A673 (cell line): ENCODE measurements around the gene IQSEC2. TPM values are rescaled to one million over a fixed set of nuclear protein-coding genes. Genes with fewer than 3 reads are reported as not detected.

Experiments
- BruUV-seq: library from RNA; stranded (reverse); fragments of 400-500 nt; replicated peaks from 2 replicates; lab custom pipeline; 2021; lab: Mats Ljungman, UMichigan
- CTCF ChIA-PET: fragments of 300-600 bp; sonication (Branson Sonifier 250); formaldehyde crosslinking; loops from one replicate; lab custom pipeline; 2022; ENCODE audit warnings: antibody characterized with exemption; lab: Charles Lee
- POLR2A ChIA-PET: fragments of 300-600 bp; sonication (Branson Sonifier 250); formaldehyde crosslinking; loops from one replicate; lab custom pipeline; 2022; ENCODE audit warnings: antibody characterized with exemption; ENCODE audit not compliant: low non-redundant PET; lab: Charles Lee
- DNase-seq: peaks from one replicate; pipeline ENCODE4 v3.0.0-alpha.2; 2015; ENCODE audit warnings: low spot score
- H3K27ac ChIP-seq: fragments of 200-600 bp; sonication (generic); 2 replicates; pipeline ENCODE4 v1.5.1; 2016; ENCODE audit warnings: mixed run types, low read depth, mild to moderate bottlenecking, mixed read lengths, antibody characterized with exemption, low read length; ENCODE audit not compliant: poor library complexity, severe bottlenecking
- H3K27me3 ChIP-seq: fragments of 200-600 bp; sonication (generic); replicated peaks from 2 replicates; pipeline ENCODE4 v1.6.1; 2017; ENCODE audit warnings: mixed run types, low read depth, mild to moderate bottlenecking, mixed read lengths, antibody characterized with exemption, low read length; ENCODE audit not compliant: insufficient read depth, poor library complexity
- H3K36me3 ChIP-seq: fragments of 200-600 bp; sonication (generic); 2 replicates; pipeline ENCODE4 v1.6.1; 2016; ENCODE audit warnings: mixed run types, mild to moderate bottlenecking, mixed read lengths, antibody characterized with exemption, low read length; ENCODE audit not compliant: insufficient read depth, poor library complexity, severe bottlenecking
- H3K4me1 ChIP-seq: fragments of 200-600 bp; sonication (generic); 2 replicates; pipeline ENCODE4 v1.6.1; 2017; ENCODE audit warnings: mixed run types, mild to moderate bottlenecking, mixed read lengths, antibody characterized with exemption, low read length; ENCODE audit not compliant: insufficient read depth, poor library complexity, severe bottlenecking
- H3K4me3 ChIP-seq: fragments of 200-600 bp; sonication (generic); 2 replicates; pipeline ENCODE4 v1.5.1; 2016; ENCODE audit warnings: low read depth, mixed run types, mild to moderate bottlenecking, mixed read lengths, low read length; ENCODE audit not compliant: poor library complexity, severe bottlenecking
- H3K9me3 ChIP-seq: fragments of 200-600 bp; sonication (generic); 2 replicates; pipeline ENCODE4 v1.6.1; 2016; ENCODE audit warnings: mixed run types, low read depth, mild to moderate bottlenecking, mixed read lengths, antibody characterized with exemption, low read length; ENCODE audit not compliant: poor library complexity, severe bottlenecking
- EZH2 ChIP-seq: fragments of 200-600 bp; sonication (generic); IDR thresholded peaks from 2 replicates; pipeline ENCODE4 v1.6.1; 2017; ENCODE audit warnings: borderline replicate concordance, low read depth, mild to moderate bottlenecking, mixed read lengths, antibody characterized with exemption, low read length; ENCODE audit not compliant: poor library complexity, severe bottlenecking
- intact Hi-C: fragments of 100-400 bp; cut with micrococcal nuclease; formaldehyde crosslinking; loops from one replicate; pipeline ENCODE4 v1.10.0; 2022; ENCODE audit not compliant: unreplicated experiment
- total RNA-seq: library from RNA; stranded (reverse); gene quantifications from 2 replicates; pipeline ENCODE4 v1.2.3, GENCODE V29; 2021
- TF ChIP-seq, protein P1 (sequence below): fragments of 300-800, 200-600 bp; sonication (generic); conservative IDR thresholded peaks from 2 replicates; pipeline ENCODE4 v1.5.1; 2017; ENCODE audit warnings: low read depth, mild to moderate bottlenecking, antibody characterized with exemption, low read length, moderate library complexity, mixed read lengths

Gene IQSEC2
- total RNA-seq, 1 experiment from 2014 or later: 8.1 TPM

DNA sequence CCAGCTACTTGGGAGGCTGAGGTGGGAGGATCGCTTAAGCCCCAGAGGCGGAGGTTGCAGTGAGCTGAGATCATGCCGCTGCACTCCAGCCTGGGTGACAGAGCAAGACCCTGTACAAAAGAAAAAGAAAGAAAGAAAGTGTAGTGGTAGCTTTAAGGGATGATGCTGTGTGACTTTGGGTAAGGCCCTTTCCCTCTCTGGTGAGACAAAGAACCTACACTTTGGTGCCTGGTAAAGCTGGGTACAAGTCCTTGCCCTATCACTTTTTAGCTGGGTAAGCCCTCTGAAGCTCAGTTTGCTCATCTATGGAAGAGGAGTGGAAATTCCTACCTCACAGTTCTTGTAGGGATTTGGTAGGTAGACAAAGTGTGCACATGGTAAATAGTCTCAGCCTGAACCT is 1.7 kb upstream of the IQSEC2 start:
- intact Hi-C loops: no loop called here
- no peak for TF ChIP-seq EZH2
- TF ChIP-seq, protein P1, sequence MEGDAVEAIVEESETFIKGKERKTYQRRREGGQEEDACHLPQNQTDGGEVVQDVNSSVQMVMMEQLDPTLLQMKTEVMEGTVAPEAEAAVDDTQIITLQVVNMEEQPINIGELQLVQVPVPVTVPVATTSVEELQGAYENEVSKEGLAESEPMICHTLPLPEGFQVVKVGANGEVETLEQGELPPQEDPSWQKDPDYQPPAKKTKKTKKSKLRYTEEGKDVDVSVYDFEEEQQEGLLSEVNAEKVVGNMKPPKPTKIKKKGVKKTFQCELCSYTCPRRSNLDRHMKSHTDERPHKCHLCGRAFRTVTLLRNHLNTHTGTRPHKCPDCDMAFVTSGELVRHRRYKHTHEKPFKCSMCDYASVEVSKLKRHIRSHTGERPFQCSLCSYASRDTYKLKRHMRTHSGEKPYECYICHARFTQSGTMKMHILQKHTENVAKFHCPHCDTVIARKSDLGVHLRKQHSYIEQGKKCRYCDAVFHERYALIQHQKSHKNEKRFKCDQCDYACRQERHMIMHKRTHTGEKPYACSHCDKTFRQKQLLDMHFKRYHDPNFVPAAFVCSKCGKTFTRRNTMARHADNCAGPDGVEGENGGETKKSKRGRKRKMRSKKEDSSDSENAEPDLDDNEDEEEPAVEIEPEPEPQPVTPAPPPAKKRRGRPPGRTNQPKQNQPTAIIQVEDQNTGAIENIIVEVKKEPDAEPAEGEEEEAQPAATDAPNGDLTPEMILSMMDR: no peak
- Histone ChIP-seq H3K9me3 (no peaks in the 10 kb centered on the region), H3K4me1 (peaks cover 54% of the 10 kb centered on the region), H3K27me3 (no peaks in the 10 kb centered on the region), H3K36me3 (no peaks in the 10 kb centered on the region), H3K4me3 (no peak overlapping the region), H3K27ac (no peak overlapping the region)
- DNase-seq: no peak
- CTCF ChIA-PET: interaction anchor here (1.4 kb wide), 1 partner anchor 11 kb away, joined by 4 read pairs; no protein-coding TSS in a partner anchor
- POLR2A ChIA-PET: no interaction called here
- BruUV-seq: no TSS peak

DNA sequence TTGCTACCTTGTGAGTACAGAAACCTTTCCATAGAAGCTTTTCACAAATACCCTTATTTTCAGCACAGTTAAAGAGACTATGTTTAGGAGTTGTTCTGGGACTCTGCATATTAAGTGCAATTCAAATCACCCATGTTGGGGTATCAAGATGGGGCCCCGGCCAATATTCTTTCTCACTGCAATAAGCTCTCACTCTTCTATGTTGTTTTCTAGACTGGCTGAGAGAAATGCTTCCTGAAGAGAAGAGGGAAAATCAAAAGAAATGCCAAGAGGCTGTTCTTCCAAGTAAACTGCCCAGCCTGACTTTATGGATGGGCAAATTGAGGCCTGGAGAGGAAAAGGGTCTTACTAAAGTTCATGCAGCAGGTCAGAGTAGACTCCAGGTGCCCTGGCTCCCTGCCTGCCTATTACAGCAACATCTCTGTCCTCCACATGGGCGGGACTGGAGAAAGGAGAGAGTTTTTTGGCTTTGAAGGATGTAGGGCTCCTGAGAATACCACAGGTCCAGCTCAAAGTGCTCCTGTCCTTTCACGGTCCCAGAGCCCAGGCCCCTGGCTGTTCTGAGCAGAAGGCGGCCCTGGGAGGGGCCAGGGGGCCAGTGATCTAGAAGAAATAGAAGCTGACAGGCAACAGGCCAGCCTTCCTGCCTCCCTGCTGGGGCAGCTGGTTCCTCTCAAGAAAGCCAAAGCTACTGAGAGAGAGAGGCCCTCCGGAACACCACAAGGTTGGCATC is 745 bp upstream of the IQSEC2 start:
- ChIA-PET CTCF (interaction anchor here (0.6 to 1.4 kb wide), 4 partner anchors 12 to 154 kb away, joined by 3 to 8 read pairs (median 3); no protein-coding TSS in a partner anchor), POLR2A (interaction anchor here (0.7 kb wide), 1 partner anchor 15 kb away, joined by 4 read pairs; no protein-coding TSS in a partner anchor)
- H3K4me1 ChIP-seq: peaks cover 46% of the 10 kb centered on the region
- H3K4me3 ChIP-seq: no peak overlapping the region
- H3K27ac ChIP-seq: peak overlapping the region; percentile 60
- no peaks in the 10 kb centered on the region for H3K36me3 ChIP-seq
- no peaks in the 10 kb centered on the region for H3K9me3 ChIP-seq
- no TSS peak for BruUV-seq
- no peaks in the 10 kb centered on the region for H3K27me3 ChIP-seq
- TF ChIP-seq, protein P1: no peak
- TF ChIP-seq EZH2: no peak
- peak; percentile 49 for DNase-seq
- intact Hi-C loops: no loop called here

DNA sequence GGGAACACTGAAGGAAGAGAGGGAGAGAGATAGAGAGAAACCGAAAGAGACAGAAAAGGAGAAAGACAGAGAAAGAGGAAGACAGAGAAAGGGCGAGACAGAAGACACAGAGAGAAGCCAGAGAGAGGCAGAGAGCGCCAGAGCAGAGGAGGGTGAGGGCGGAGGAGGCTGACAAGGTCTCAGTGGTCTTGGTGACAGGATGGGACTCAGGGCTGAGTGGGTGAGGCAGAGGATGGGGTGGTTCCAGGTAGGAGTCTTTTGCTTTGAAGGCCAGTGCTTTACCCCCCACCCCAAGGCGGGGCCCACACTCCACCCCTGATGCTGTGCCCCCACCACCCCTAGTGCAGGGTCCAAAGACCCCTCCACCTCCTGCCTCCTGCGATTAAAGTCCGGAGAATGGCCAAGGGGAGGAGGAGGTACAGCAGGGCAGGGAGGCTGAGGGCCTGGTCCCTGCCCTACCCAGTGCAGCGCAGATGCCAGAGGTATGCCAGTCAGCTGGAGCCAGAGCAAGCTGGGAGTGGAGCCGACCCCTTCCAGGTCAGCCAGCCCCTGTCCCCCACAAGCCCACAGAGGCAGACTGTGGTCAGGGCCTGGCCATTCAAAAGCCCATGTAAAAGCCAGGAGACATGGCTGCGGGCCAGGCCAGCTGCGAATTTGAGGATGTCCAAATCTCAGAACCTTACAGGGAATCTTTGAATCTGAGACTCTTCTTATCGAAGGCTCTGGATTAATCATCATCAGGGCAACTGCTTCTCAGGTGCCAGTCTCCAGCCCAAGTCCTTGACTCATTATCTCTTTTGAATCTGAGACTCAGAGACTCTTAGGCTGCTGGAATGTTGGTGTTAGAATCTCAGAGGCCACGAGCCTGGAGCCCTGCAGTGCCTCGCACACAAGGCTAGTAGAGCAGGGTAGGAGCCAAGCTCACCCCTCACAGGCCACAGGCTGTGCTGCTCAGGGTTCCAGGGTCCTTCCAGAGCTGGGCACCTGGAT is 758 bp downstream of the IQSEC2 start:
- Histone ChIP-seq H3K27ac (peak overlapping the region; percentile 60), H3K36me3 (no peaks in the 10 kb centered on the region), H3K27me3 (no peaks in the 10 kb centered on the region), H3K4me1 (peaks cover 42% of the 10 kb centered on the region), H3K9me3 (no peaks in the 10 kb centered on the region), H3K4me3 (peak overlapping the region; percentile 34)
- intact Hi-C loops: no loop called here
- TF ChIP-seq, protein P1: no peak
- TF ChIP-seq EZH2: no peak
- ChIA-PET POLR2A (no interaction called here), CTCF (interaction anchor here (1.4 kb wide), 1 partner anchor 13 kb away, joined by 3 read pairs; no protein-coding TSS in a partner anchor)
- no TSS peak for BruUV-seq
- no peak for DNase-seq
